ENCODE data around the gene GALNT17.

- TF ChIP-seq CTCF (IDR thresholded peaks at IDR 0.05; ENCODE audit: low read length): no peak
- no peak for TF ChIP-seq EZH2 (optimal IDR thresholded peaks at IDR 0.05; ENCODE audit: low read depth, low read length)
These were observed 333.8 kb downstream of the GALNT17 start for GRCh38 chr7:71465741-71466189.
